Lung microvascular endothelial cell (primary cell): Measurements from ENCODE around the gene ITPK1. TPM values are rescaled to one million over a fixed set of nuclear protein-coding genes. Genes with fewer than 3 reads are reported as not detected.

Source experiments
- DNase-seq, 2 donors: peaks; one replicate each; pipeline versions ENCODE4 v3.0.0 to v3.0.0-alpha.2; 2010; ENCODE audit warnings: low read depth in 2 of 2
- total RNA-seq: library from RNA; depleted of rRNA; stranded (reverse); fragments of >200 nt; gene quantifications from 2 replicates; pipeline ENCODE4 v1.2.1, GENCODE V29; 2014

Gene ITPK1
- total RNA-seq, 1 donor from 2014 or later: 15.7 TPM

DNA sequence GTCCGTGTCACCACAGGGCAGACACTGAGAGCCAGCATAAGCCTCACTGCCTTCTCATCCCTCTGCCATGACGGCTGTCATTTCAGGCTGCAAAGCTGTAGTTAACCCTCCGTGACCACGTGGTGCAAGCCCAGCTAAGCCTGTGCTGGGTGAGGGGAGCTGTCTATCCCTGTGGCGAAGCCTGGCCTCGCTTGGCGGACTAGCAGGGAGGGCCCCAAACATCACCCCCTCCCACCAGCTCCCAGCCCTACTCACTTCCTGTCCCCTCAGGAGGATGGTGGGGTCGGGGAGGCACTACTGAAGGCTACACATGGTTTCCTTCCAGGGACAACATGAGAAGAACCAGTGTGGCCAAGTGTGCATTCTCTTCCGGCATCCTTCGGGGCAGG lies 104.6 kb downstream of the ITPK1 start:
- no peak for DNase-seq

DNA sequence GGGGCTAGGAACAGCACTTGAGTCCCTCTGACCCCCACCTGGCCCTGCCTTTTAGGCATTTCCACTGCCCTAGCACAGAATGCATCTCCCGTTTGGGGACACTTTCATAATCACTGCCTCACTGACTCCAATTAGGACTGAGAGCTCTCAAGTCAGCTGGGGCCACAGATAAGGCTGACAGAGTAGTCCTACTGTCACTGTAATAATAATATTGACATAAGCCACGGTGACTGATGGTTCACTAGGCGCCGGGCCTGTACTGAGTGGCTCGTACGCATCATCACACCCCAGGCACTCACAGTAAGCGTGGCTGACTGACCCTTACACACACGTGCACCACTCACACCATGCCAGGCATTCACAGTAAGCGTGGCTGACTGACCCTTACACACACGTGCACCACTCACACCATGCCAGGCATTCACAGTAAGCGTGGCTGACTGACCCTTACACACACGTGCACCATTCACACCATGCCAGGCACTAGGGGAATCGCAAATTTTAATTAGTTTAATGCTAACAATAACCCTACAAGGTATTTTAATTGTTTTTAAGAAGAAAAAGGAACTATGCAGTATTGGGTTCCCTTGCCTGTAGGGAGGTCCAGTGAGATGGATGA lies 105.1 kb downstream of the ITPK1 start:
- DNase-seq: no peak

DNA sequence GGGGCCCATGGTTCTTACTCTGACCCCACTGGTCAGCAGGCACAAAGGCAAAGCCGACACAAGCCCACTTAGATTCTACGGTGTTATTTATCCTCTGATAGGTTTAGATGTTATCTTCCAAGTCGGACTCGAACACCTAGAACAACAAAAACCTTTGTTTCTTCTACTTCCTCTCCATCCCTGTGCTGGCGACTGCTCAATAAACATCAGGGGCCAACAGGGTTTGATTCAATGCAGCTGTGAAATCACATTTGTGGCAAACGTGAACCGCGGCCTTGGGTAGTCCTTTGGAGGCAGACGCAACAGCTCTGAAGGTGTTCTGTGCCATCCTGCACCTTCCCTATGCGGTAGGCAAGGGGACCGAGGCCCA lies 105.6 kb downstream of the ITPK1 start:
- DNase-seq: no peak

- DNase-seq: peak in 1 of 2 donors; percentile 39
These were observed 106.1 kb downstream of the ITPK1 start for GRCh38 chr14:93009471-93010129.

GRCh38 chr14:93008381-93008780 lies 107.3 kb downstream of the ITPK1 start:
- peak; percentile 24 to 87 for DNase-seq

- peak; percentile 28 to 40 for DNase-seq
These were observed 108.3 kb downstream of the ITPK1 start for GRCh38 chr14:93007225-93007997.

DNA sequence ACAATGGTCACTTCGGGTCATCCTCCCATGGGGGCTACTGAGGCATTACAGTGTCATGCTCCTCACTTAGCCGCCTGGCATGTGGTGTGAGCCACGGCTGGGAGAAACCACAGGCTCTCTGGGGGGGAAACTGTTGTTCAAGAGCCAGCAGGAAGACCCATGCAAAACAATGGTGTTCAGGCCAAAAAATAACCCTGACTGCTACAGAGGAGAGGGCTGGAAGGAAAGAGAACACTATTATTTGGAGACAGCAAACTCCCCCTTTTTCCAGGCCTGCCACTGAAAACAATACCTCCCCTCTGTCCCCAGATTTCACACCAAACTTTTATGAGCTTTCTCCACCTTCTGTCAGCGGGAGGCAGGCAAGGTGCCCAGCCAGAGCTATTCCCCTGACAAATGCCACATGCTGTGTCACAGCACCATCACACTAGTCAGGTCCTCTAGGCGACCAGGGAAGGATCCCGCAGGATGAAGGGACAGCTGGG lies 109.1 kb downstream of the ITPK1 start:
- DNase-seq: peak in 1 of 2 donors; percentile 61

DNA sequence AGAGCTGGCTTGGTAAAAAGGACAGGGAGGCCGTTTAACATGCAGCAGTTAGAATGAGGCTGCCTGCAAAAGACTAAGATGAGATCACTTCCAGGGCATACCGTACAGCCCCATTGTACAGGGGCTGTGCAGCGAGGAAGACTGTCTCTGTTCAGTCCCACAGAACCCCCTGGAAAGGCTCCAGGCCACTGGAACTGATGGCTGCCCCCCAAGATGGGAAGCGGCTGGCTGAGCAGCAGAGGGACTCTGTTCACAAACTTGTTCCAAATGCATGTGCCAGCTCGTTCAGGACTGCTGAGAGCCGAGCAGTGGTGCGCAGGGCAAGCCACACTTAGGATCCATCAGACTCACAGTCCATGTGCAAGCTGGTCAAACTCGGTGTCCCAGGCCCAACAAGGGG lies 109.9 kb downstream of the ITPK1 start:
- DNase-seq: no peak

- DNase-seq: no peak
These were observed 110.5 kb downstream of the ITPK1 start for GRCh38 chr14:93005135-93005813.

GRCh38 chr14:93004699-93005082 lies 111.0 kb downstream of the ITPK1 start:
- DNase-seq: no peak

DNA sequence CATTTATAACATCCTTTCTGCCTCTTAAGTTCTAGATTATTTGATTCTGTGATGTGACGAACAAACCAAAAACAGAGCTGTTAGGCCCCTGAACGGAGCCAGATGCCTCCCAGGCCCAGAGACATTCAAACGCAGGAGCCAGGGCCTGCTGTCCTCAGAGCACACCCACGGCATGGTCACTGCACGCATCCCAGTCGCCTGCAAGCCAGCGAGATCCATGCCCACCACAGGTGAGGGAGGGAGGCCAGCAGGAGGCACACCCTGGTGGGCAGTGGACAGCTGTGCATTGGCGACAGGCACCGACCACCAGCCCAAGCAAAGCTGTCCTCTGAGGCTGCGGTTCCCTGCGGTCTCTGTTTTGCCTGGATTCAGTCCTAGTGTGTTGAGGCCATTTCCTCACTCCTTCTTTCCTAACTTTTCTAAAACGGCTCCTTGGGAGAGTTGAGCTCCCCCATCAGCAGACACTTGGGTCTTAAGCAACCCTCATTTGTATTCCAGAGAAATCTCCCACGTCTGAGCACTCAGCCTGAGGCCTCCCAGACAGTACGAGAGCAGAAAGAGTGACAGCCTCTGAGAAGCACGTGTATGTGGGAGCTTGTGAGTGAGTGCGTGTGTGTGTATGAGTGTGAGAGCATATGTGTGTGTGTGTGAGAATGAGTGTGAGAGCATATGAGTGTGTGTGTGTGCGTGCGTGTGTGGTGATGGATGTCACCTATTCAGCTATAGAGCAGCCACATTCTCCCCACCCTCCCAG lies 111.6 kb downstream of the ITPK1 start:
- DNase-seq: no peak

DNA sequence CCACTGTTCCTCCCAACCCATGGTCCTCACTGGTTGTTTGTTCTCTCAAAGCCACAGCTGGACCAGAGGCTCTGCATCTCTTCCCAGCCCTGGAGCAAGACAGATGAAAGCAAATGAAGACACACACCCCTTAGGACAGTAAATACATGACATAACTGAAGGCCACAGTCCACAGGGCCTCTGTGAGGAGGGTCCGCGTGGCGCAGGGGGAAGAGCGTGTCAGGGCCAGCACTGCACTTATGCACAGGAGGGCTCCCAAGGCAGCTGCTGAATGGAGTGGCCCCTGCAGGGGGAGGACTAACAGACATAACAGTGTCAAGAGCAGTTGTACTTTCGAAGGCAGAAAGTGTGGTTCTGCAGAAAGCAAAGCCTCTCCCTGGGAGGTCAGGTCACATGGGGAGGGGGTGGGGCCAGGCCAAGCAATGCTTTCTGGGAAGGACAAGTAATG lies 112.8 kb downstream of the ITPK1 start:
- no peak for DNase-seq

GRCh38 chr14:93002049-93002448 lies 113.7 kb downstream of the ITPK1 start:
- no peak for DNase-seq

- no peak for DNase-seq
These were observed 116.8 kb downstream of the ITPK1 start for GRCh38 chr14:92998946-92999345.

GRCh38 chr14:92997343-92998061 lies 118.2 kb downstream of the ITPK1 start:
- DNase-seq: peak in 1 of 2 donors; percentile 38

GRCh38 chr14:92995620-92996019 lies 120.1 kb downstream of the ITPK1 start:
- no peak for DNase-seq

DNA sequence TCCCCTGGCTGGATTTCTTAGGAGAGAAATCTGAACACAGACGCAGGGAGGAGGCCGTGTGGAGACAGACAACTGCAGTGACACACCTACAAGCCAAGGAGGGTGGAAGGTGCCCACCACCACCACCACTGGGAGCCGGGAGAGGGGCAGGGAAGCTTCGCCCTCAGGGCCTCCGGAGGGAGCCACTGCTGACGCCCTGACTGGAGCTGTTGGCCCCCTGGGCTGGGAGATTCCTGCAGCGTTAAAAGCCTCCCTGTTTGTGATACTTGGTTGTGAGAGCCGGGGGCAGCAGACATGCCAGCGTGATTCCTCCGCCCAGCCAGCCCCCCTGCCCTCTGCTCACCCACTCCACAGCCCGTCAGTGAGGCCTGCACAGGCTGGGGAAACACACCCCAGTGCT lies 120.8 kb downstream of the ITPK1 start:
- DNase-seq: no peak

GRCh38 chr14:92994131-92994676 lies 121.5 kb downstream of the ITPK1 start:
- DNase-seq: no peak

GRCh38 chr14:92993302-92993701 lies 122.4 kb downstream of the ITPK1 start:
- no peak for DNase-seq

DNA sequence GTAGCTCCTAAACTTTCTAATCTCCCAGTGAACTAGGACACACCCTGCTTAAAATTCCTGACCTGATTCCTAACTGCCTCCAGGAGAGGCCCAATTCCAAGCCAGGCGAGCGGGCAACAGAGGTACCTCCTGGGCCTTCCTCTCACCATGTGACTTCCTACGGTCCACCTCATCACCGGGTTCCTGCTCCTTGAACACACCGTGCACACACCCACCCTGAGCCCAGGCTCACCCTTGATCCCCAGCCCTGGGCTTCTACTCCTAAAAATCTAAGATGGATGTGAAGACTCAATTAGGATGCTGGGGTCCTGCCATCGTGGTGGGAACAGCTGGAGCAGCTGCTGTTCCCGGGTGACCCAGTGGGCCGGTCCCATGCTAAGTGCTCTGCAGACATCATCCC lies 124.2 kb downstream of the ITPK1 start:
- DNase-seq: no peak
